Lung (tissue), 12 donors: ENCODE measurements around the gene ENTPD1. TPM values are rescaled to one million over a fixed set of nuclear protein-coding genes. Genes with fewer than 3 reads are reported as not detected.
A peak's percentile ranks its signal among the peaks of the same experiment; 100 is the strongest.

Experiments
- ATAC-seq: fragments of 200-7000 bp; cut with Tn5 transposase; one replicate; pipeline ENCODE4 v1.9.1; 2020; ENCODE audit warnings: moderate number of reproducible peaks; ENCODE audit not compliant: insufficient read depth, low FRiP score
- DNase-seq, 3 donors: peaks; one replicate each; pipeline ENCODE4 v3.0.0-alpha.2; 2013 to 2017
- H3K27ac ChIP-seq, 2 donors: one replicate each; pipeline ENCODE4 v1.5.1; 2013; ENCODE audit warnings: mild to moderate bottlenecking in 2 of 2, moderate library complexity in 2 of 2, control low read depth in 1 of 2, inconsistent platforms in 1 of 2, low read depth in 1 of 2, low read length in 1 of 2
- H3K27me3 ChIP-seq, 3 donors: one replicate each; pipeline ENCODE4 v1.5.1; 2013; ENCODE audit warnings: low read length in 2 of 3; ENCODE audit not compliant: control insufficient read depth in 3 of 3, insufficient read depth in 3 of 3
- H3K36me3 ChIP-seq, 4 donors: one replicate each; pipeline ENCODE4 v1.5.1; 2013; ENCODE audit warnings: low read length in 4 of 4, mild to moderate bottlenecking in 1 of 4, moderate library complexity in 1 of 4; ENCODE audit not compliant: control insufficient read depth in 4 of 4, insufficient read depth in 4 of 4
- H3K4me1 ChIP-seq, 5 donors: one replicate each; pipeline ENCODE4 v1.5.1; 2013; ENCODE audit warnings: low read length in 5 of 5, mild to moderate bottlenecking in 2 of 5, moderate library complexity in 1 of 5; ENCODE audit not compliant: control insufficient read depth in 5 of 5, insufficient read depth in 5 of 5
- H3K4me3 ChIP-seq: one replicate; pipeline ENCODE4 v1.5.1; 2013; ENCODE audit warnings: mild to moderate bottlenecking, control low read depth, moderate library complexity
- H3K9ac ChIP-seq, 2 donors: one replicate each; pipeline ENCODE4 v1.5.1; 2013; ENCODE audit warnings: low read length in 2 of 2, control low read depth in 1 of 2; ENCODE audit not compliant: insufficient read depth in 1 of 2
- H3K9me3 ChIP-seq, 4 donors: one replicate each; pipeline ENCODE4 v1.5.1; 2013; ENCODE audit warnings: low read length in 3 of 4, mild to moderate bottlenecking in 1 of 4, moderate library complexity in 1 of 4; ENCODE audit not compliant: control insufficient read depth in 4 of 4, insufficient read depth in 3 of 4
- WGBS, 2 donors: extraction: QIAGEN DNeasy Blood & Tissue Kit; methylation state at CpG; one replicate each; pipeline ENCODE4 v1.1.7; 2013; 5-methylcytosine and 5-hydroxymethylcytosine counted together
- polyA plus RNA-seq, 2 donors: library from polyadenylated mRNA; stranded (reverse); fragments of 200-250 nt; gene quantifications; one replicate each; pipeline ENCODE4 v1.2.1, GENCODE V29; 2013
- total RNA-seq, 2 donors: library from RNA; depleted of rRNA in 1 of 2; stranded (reverse); fragments of >200 nt in 1 of 2; gene quantifications; one replicate each; pipeline ENCODE4 v1.2.1, GENCODE V29; 2014 to 2021
- TF ChIP-seq, protein P1 (sequence below): IDR thresholded peaks from 2 replicates; pipeline ENCODE4 v1.5.1; 2012; ENCODE audit warnings: mild to moderate bottlenecking; ENCODE audit errors: control extremely low read depth, extremely low read depth
- donor health status: control.
- donor health status: control.
- donor health status: Bipolar disorder and iron deficiency.
- donor health status: healthy.
- donor health status: DM: yes; HTN: yes; CAD: no.

Gene ENTPD1
- total and polyA plus RNA-seq, 4 donors, result 5.5 to 46.6 (median 18.2) TPM

GRCh38 chr10:95739056-95739455, 16.9 kb upstream of the ENTPD1 start:
- DNase-seq (no peak), ATAC-seq (no peak)
- Histone ChIP-seq H3K9ac (no peak overlapping the region), H3K27me3 (no peaks in the 10 kb centered on the region), H3K4me3 (no peak overlapping the region), H3K36me3 (no peaks in the 10 kb centered on the region), H3K9me3 (peaks cover 0 to under 1% (median 0%) of the 10 kb centered on the region in 4 donors), H3K27ac (no peak overlapping the region), H3K4me1 (peaks cover 0 to 19% (median 2%) of the 10 kb centered on the region in 5 donors)
- WGBS, 2 donors, result 67 to 88% methylated on average over 3 of the region's 3 CpGs
- TF ChIP-seq, protein P1, sequence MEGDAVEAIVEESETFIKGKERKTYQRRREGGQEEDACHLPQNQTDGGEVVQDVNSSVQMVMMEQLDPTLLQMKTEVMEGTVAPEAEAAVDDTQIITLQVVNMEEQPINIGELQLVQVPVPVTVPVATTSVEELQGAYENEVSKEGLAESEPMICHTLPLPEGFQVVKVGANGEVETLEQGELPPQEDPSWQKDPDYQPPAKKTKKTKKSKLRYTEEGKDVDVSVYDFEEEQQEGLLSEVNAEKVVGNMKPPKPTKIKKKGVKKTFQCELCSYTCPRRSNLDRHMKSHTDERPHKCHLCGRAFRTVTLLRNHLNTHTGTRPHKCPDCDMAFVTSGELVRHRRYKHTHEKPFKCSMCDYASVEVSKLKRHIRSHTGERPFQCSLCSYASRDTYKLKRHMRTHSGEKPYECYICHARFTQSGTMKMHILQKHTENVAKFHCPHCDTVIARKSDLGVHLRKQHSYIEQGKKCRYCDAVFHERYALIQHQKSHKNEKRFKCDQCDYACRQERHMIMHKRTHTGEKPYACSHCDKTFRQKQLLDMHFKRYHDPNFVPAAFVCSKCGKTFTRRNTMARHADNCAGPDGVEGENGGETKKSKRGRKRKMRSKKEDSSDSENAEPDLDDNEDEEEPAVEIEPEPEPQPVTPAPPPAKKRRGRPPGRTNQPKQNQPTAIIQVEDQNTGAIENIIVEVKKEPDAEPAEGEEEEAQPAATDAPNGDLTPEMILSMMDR, result no peak

- TF ChIP-seq, protein P1, result no peak
- no peak overlapping the region for H3K4me3 ChIP-seq
- no peaks in the 10 kb centered on the region for H3K36me3 ChIP-seq
- WGBS, 2 donors, result 12 to 24% methylated on average over 6 of the region's 6 CpGs
- peaks cover 0 to 2% (median 0%) of the 10 kb centered on the region in 4 donors for H3K9me3 ChIP-seq
- H3K27ac ChIP-seq, result peak overlapping the region; percentile 52 to 70
- DNase-seq (peak; percentile 42 to 84 (median 73)), ATAC-seq (peak; percentile 58)
- no peak overlapping the region for H3K9ac ChIP-seq
- no peaks in the 10 kb centered on the region for H3K27me3 ChIP-seq
- peaks cover 0 to 19% (median 2%) of the 10 kb centered on the region in 5 donors for H3K4me1 ChIP-seq
These were observed 14.0 kb upstream of the ENTPD1 start for GRCh38 chr10:95741807-95742467.

DNA sequence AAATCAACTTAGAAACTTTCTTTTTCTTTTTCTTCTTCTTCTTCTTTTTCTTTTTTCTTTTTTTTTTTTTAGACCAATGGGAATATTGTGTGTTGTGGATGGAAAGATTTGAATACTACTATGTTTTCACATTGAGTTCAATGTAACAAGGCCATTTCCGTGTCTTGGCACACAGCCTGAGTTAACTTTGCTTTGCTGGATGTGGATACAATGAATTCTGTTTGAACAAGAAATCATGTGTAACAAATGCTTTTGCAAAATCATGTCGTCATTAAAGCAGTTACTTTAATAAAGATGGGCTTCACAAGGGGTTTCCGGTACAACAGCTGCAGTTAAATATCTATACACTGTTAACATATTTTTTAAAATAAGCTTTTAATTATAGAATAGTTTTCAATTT, 13.5 kb upstream of the ENTPD1 start:
- Histone ChIP-seq H3K27me3 (no peaks in the 10 kb centered on the region), H3K9me3 (peaks cover 0 to 2% (median 0%) of the 10 kb centered on the region in 4 donors), H3K27ac (peak overlapping the region in 1 of 2 donors; percentile 70), H3K4me1 (peaks cover 0 to 19% (median 2%) of the 10 kb centered on the region in 5 donors), H3K9ac (no peak overlapping the region), H3K36me3 (no peaks in the 10 kb centered on the region), H3K4me3 (no peak overlapping the region)
- TF ChIP-seq, protein P1, result no peak
- DNase-seq (peak; percentile 64 to 85 (median 84)), ATAC-seq (no peak)
- WGBS, 2 donors, result 32 to 33% methylated on average over 3 of the region's 3 CpGs
